GM21825 (cell line): ENCODE results near the gene PDK4.

Experiments
- ATAC-seq: cut with Tn5 transposase; IDR thresholded peaks from one replicate; pipeline ENCODE4 v1.9.1; 2021; ENCODE audit warnings: mild to moderate bottlenecking, moderate library complexity; ENCODE audit not compliant: unreplicated experiment

The PDK4 gene

DNA sequence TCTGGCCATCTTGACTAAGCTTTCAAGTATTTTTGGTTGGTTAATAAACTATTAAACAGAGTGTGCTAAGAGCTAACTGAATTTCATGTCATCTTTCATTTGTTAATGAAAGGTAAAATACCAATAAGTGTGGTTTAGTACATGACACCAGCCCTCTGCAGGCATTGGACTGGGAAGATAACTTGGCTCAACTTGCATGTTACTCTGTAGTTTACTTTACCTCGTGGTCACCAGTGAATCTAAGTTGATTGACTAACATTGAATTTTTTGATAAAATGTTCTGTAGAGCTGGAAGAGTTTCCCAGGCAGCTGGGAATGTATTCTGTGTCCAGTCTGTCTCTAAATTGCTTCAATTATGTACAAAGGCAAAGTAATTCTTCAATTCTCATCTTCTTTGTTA lies 60.7 kb downstream of the PDK4 start:
- no peak for ATAC-seq

DNA sequence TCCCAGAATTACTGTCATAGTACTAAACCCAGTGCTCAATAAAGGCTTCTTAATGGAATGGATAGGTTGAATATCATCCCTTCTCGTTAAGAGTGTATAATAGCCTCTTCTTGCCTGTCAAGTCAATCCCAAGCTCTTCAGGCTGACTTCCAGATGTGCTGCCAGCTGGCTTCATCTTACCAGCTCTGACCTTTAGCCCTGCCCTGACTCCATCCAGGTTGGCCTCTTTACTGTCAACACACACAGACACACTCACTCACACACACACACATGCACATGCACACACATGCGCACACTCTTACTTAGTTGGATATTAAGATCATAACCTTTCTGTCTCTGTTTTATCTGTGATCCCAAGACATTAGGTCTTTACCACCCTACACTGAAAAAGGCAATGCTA lies 61.5 kb downstream of the PDK4 start:
- ATAC-seq, result no peak
